ENCODE data around the gene B4GALT6.

Gene B4GALT6

GRCh38 chr18:31723990-31724711 lies 39.8 kb upstream of the B4GALT6 start:
- Histone ChIP-seq H3F3A (ENCODE audit: low read depth) (no peaks in the 10 kb centered on the region), H3K79me2 (ENCODE audit: insufficient read depth, low read length) (no peaks in the 10 kb centered on the region), H3K9ac (ENCODE audit: low read depth, low read length, poor library complexity, severe bottlenecking) (no peak overlapping the region), H3K9me3 (ENCODE audit: insufficient read depth, low read depth, low read length) (0 out of 2 replicates have a peak, but pooled peaks cover 3% of the 10 kb centered on the region), H4K20me1 (ENCODE audit: insufficient read depth, low read length, poor library complexity, severe bottlenecking) (no peaks in the 10 kb centered on the region), H3K9me2 (replicated peaks; ENCODE audit: low read depth, low read length) (no peaks in the 10 kb centered on the region), H3K4me2 (ENCODE audit: low read depth, low read length, poor library complexity, severe bottlenecking) (no peak overlapping the region), H3K36me3 (ENCODE audit: insufficient read depth, low read length) (no peaks in the 10 kb centered on the region), H2AFZ (ENCODE audit: low read length) (no peak overlapping the region), H3K27me3 (ENCODE audit: insufficient read depth, low read length, poor library complexity, severe bottlenecking) (no peaks in the 10 kb centered on the region), H3K4me3 (ENCODE audit: low read length, poor library complexity, severe bottlenecking) (no peak overlapping the region), H3K4me1 (ENCODE audit: insufficient read depth, low read length, poor library complexity, severe bottlenecking) (no peaks in the 10 kb centered on the region)
- TF ChIP-seq EZH2phosphoT487 (IDR thresholded peaks at IDR 0.05; ENCODE audit: borderline replicate concordance): no peak
- TF ChIP-seq, protein P1, sequence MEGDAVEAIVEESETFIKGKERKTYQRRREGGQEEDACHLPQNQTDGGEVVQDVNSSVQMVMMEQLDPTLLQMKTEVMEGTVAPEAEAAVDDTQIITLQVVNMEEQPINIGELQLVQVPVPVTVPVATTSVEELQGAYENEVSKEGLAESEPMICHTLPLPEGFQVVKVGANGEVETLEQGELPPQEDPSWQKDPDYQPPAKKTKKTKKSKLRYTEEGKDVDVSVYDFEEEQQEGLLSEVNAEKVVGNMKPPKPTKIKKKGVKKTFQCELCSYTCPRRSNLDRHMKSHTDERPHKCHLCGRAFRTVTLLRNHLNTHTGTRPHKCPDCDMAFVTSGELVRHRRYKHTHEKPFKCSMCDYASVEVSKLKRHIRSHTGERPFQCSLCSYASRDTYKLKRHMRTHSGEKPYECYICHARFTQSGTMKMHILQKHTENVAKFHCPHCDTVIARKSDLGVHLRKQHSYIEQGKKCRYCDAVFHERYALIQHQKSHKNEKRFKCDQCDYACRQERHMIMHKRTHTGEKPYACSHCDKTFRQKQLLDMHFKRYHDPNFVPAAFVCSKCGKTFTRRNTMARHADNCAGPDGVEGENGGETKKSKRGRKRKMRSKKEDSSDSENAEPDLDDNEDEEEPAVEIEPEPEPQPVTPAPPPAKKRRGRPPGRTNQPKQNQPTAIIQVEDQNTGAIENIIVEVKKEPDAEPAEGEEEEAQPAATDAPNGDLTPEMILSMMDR (conservative IDR thresholded peaks at IDR 0.05; ENCODE audit: low read length): no peak

GRCh38 chr18:31723639-31723989 lies 39.2 kb upstream of the B4GALT6 start:
- Histone ChIP-seq H3K79me2 (ENCODE audit: insufficient read depth, low read length) (no peaks in the 10 kb centered on the region), H4K20me1 (ENCODE audit: insufficient read depth, low read length, poor library complexity, severe bottlenecking) (no peaks in the 10 kb centered on the region), H3K4me1 (ENCODE audit: insufficient read depth, low read length, poor library complexity, severe bottlenecking) (no peaks in the 10 kb centered on the region), H3K4me2 (ENCODE audit: low read depth, low read length, poor library complexity, severe bottlenecking) (no peak overlapping the region), H3K9ac (ENCODE audit: low read depth, low read length, poor library complexity, severe bottlenecking) (no peak overlapping the region), H3K36me3 (ENCODE audit: insufficient read depth, low read length) (no peaks in the 10 kb centered on the region), H3K27me3 (ENCODE audit: insufficient read depth, low read length, poor library complexity, severe bottlenecking) (no peaks in the 10 kb centered on the region), H3K9me2 (replicated peaks; ENCODE audit: low read depth, low read length) (no peaks in the 10 kb centered on the region), H3F3A (ENCODE audit: low read depth) (no peaks in the 10 kb centered on the region), H2AFZ (ENCODE audit: low read length) (no peak overlapping the region), H3K9me3 (ENCODE audit: insufficient read depth, low read depth, low read length) (0 out of 2 replicates have a peak, but pooled peaks cover 8% of the 10 kb centered on the region), H3K4me3 (ENCODE audit: low read length, poor library complexity, severe bottlenecking) (no peak overlapping the region)
- TF ChIP-seq EZH2phosphoT487 (IDR thresholded peaks at IDR 0.05; ENCODE audit: borderline replicate concordance): no peak
- TF ChIP-seq, protein P1 (conservative IDR thresholded peaks at IDR 0.05; ENCODE audit: low read length): no peak

- H2AFZ ChIP-seq (ENCODE audit: low read length): no peak overlapping the region
- H3K27me3 ChIP-seq (ENCODE audit: insufficient read depth, low read length, poor library complexity, severe bottlenecking): no peaks in the 10 kb centered on the region
- H3K9me2 ChIP-seq (replicated peaks; ENCODE audit: low read depth, low read length): no peaks in the 10 kb centered on the region
- TF ChIP-seq, protein P1 (conservative IDR thresholded peaks at IDR 0.05; ENCODE audit: low read length): peak; percentile 92
- TF ChIP-seq EZH2phosphoT487 (IDR thresholded peaks at IDR 0.05; ENCODE audit: borderline replicate concordance): no peak
- no peaks in the 10 kb centered on the region for H3F3A ChIP-seq (ENCODE audit: low read depth)
- no peaks in the 10 kb centered on the region for H3K79me2 ChIP-seq (ENCODE audit: insufficient read depth, low read length)
- H3K4me2 ChIP-seq (ENCODE audit: low read depth, low read length, poor library complexity, severe bottlenecking): no peak overlapping the region
- no peaks in the 10 kb centered on the region for H4K20me1 ChIP-seq (ENCODE audit: insufficient read depth, low read length, poor library complexity, severe bottlenecking)
- no peak overlapping the region for H3K4me3 ChIP-seq (ENCODE audit: low read length, poor library complexity, severe bottlenecking)
- H3K9me3 ChIP-seq (ENCODE audit: insufficient read depth, low read depth, low read length): 0 out of 2 replicates have a peak, but pooled peaks cover 8% of the 10 kb centered on the region
- no peaks in the 10 kb centered on the region for H3K36me3 ChIP-seq (ENCODE audit: insufficient read depth, low read length)
- no peak overlapping the region for H3K9ac ChIP-seq (ENCODE audit: low read depth, low read length, poor library complexity, severe bottlenecking)
- H3K4me1 ChIP-seq (ENCODE audit: insufficient read depth, low read length, poor library complexity, severe bottlenecking): no peaks in the 10 kb centered on the region
Observed at GRCh38 chr18:31722369-31722957, 38.1 kb upstream of the B4GALT6 start.
